Measurements from ENCODE around the gene STX11.

Gene STX11

GRCh38 chr6:144141470-144141869 lies 8.8 kb upstream of the STX11 start:
- H3K4me3 ChIP-seq (ENCODE audit: low read depth, low read length) = no peak overlapping the region
- TF ChIP-seq CTCF (IDR thresholded peaks at IDR 0.05; ENCODE audit: low read depth, low read length) = no peak

GRCh38 chr6:144143106-144143505 lies 7.2 kb upstream of the STX11 start:
- no peak for TF ChIP-seq CTCF (IDR thresholded peaks at IDR 0.05; ENCODE audit: low read depth, low read length)
- H3K4me3 ChIP-seq (ENCODE audit: low read depth, low read length) = no peak overlapping the region

GRCh38 chr6:144143878-144144277 lies 6.4 kb upstream of the STX11 start:
- no peak overlapping the region for H3K4me3 ChIP-seq (ENCODE audit: low read depth, low read length)
- TF ChIP-seq CTCF (IDR thresholded peaks at IDR 0.05; ENCODE audit: low read depth, low read length) = no peak

GRCh38 chr6:144144996-144145395 lies 5.3 kb upstream of the STX11 start:
- H3K4me3 ChIP-seq (ENCODE audit: low read depth, low read length) = no peak overlapping the region
- no peak for TF ChIP-seq CTCF (IDR thresholded peaks at IDR 0.05; ENCODE audit: low read depth, low read length)

GRCh38 chr6:144145541-144145940 lies 4.8 kb upstream of the STX11 start:
- TF ChIP-seq CTCF (IDR thresholded peaks at IDR 0.05; ENCODE audit: low read depth, low read length) = no peak
- no peak overlapping the region for H3K4me3 ChIP-seq (ENCODE audit: low read depth, low read length)

- no peak for TF ChIP-seq CTCF (IDR thresholded peaks at IDR 0.05; ENCODE audit: low read depth, low read length)
- no peak overlapping the region for H3K4me3 ChIP-seq (ENCODE audit: low read depth, low read length)
These were observed 1.4 kb upstream of the STX11 start for GRCh38 chr6:144148886-144149285.

GRCh38 chr6:144149558-144149893 lies 791 bp upstream of the STX11 start:
- TF ChIP-seq CTCF (IDR thresholded peaks at IDR 0.05; ENCODE audit: low read depth, low read length) = no peak
- H3K4me3 ChIP-seq (ENCODE audit: low read depth, low read length) = peak overlapping the region; percentile 73
